Astrocyte (in vitro differentiated cells and primary cell): ENCODE results near the gene KCNN3.

Experiments used
- CTCF ChIP-seq: IDR thresholded peaks from 2 replicates; pipeline ENCODE4 v1.5.1; 2011; ENCODE audit warnings: low read depth, mild to moderate bottlenecking, inconsistent platforms, low read length, moderate library complexity; ENCODE audit not compliant: insufficient read depth
- EZH2 ChIP-seq: IDR thresholded peaks from 2 replicates; pipeline ENCODE4 v1.6.1; 2012; ENCODE audit warnings: mild to moderate bottlenecking, low read length, inconsistent platforms; ENCODE audit not compliant: insufficient read depth

- no peak for TF ChIP-seq CTCF
- no peak for TF ChIP-seq EZH2
Measured at GRCh38 chr1:154895798-154896197, 25.7 kb upstream of the KCNN3 start.
